GM12878 (cell line): ENCODE measurements around the gene ICA1. TPM values are rescaled to one million over a fixed set of nuclear protein-coding genes. Genes with fewer than 3 reads are reported as not detected.

Experiments
- CHD1 ChIP-seq: IDR thresholded peaks from 2 replicates; pipeline ENCODE4 v1.6.1; 2012; ENCODE audit warnings: low read depth, low read length, improper control_type of control experiment
- EZH2 ChIP-seq: IDR thresholded peaks from 2 replicates; pipeline ENCODE4 v1.6.1; 2012; ENCODE audit warnings: low read depth, mild to moderate bottlenecking, control low read depth, inconsistent platforms, low read length, borderline replicate concordance; ENCODE audit not compliant: control insufficient read depth
- HDAC6 ChIP-seq: fragments of 200-600 bp; sonication (generic); IDR thresholded peaks from one replicate; pipeline ENCODE4 v1.8.0; 2017; ENCODE audit warnings: antibody characterized with exemption; ENCODE audit not compliant: unreplicated experiment
- HSF1 ChIP-seq: fragments of 150-350 bp; IDR thresholded peaks from 2 replicates; pipeline ENCODE4 v1.6.1; 2014; ENCODE audit warnings: mild to moderate bottlenecking, low read depth, low read length
- IKZF1 ChIP-seq: fragments of 450-650 bp; conservative IDR thresholded peaks from 2 replicates; pipeline ENCODE4 v1.6.1; 2017; ENCODE audit warnings: antibody characterized with exemption, mild to moderate bottlenecking
- IRF3 ChIP-seq: fragments of 450-650 bp; IDR thresholded peaks from 2 replicates; pipeline ENCODE4 v1.6.1; 2014; ENCODE audit warnings: mild to moderate bottlenecking
- MAX ChIP-seq: IDR thresholded peaks from 2 replicates; pipeline ENCODE4 v1.6.1; 2012; ENCODE audit warnings: low read depth, low read length, improper control_type of control experiment
- PAX5 ChIP-seq: IDR thresholded peaks from 2 replicates; pipeline ENCODE4 v1.6.1; 2011; ENCODE audit warnings: low read depth, low read length, borderline replicate concordance
- PKNOX1 ChIP-seq: fragments of 450-650 bp; IDR thresholded peaks from 2 replicates; pipeline ENCODE4 v1.6.1; 2016; ENCODE audit warnings: mild to moderate bottlenecking
- POLR2AphosphoS2 ChIP-seq: IDR thresholded peaks from 2 replicates; pipeline ENCODE4 v1.6.1; 2011; ENCODE audit warnings: low read depth, mild to moderate bottlenecking, low read length, improper control_type of control experiment, moderate library complexity
- RAD21 ChIP-seq: IDR thresholded peaks from 2 replicates; pipeline ENCODE4 v1.6.1; 2011; ENCODE audit warnings: mild to moderate bottlenecking, low read depth, low read length, moderate library complexity; ENCODE audit not compliant: insufficient read depth
- RB1 ChIP-seq: fragments of 450-650 bp; formaldehyde crosslinking; IDR thresholded peaks from 2 replicates; pipeline ENCODE4 v1.6.1; 2017; ENCODE audit warnings: mild to moderate bottlenecking, borderline replicate concordance
- REST ChIP-seq: IDR thresholded peaks from 2 replicates; pipeline ENCODE4 v1.6.1; 2012; ENCODE audit warnings: mild to moderate bottlenecking, low read depth, low read length
- SMC3 ChIP-seq: IDR thresholded peaks from 2 replicates; pipeline ENCODE4 v1.6.1; 2011; ENCODE audit warnings: low read length, improper control_type of control experiment, borderline replicate concordance
- SUPT20H ChIP-seq: IDR thresholded peaks from 2 replicates; pipeline ENCODE4 v1.6.1; 2011; ENCODE audit warnings: low read depth, mild to moderate bottlenecking, low read length, moderate library complexity, borderline replicate concordance; ENCODE audit not compliant: control insufficient read depth
- ZBTB4 ChIP-seq: fragments of 450-650 bp; formaldehyde crosslinking; IDR thresholded peaks from 2 replicates; pipeline ENCODE4 v1.4.0; 2022; ENCODE audit warnings: mild to moderate bottlenecking, moderate library complexity
- ZNF384 ChIP-seq: IDR thresholded peaks from 2 replicates; pipeline ENCODE4 v1.6.1; 2012; ENCODE audit warnings: low read depth, mild to moderate bottlenecking, low read length, improper control_type of control experiment, borderline replicate concordance
- ZNF622 ChIP-seq: fragments of 450-650 bp; IDR thresholded peaks from 2 replicates; pipeline ENCODE4 v1.6.1; 2017; ENCODE audit warnings: mild to moderate bottlenecking, inconsistent platforms
- polyA plus RNA-seq, 11 experiments: library from polyadenylated mRNA; depleted of rRNA in 4 of 11; unstranded in 6 of 11; stranded (reverse) in 5 of 11; fragments of >200 nt; fragmentation: Nextera tagmentation in 4 of 11; fragmentation: Illumina TruSeq in 1 of 11; extraction: Ambion mirVana in 4 of 11; extraction: Trizol in 1 of 11; gene quantifications; 1 replicate in 1 of 11; 2 replicates in 10 of 11; pipeline versions ENCODE4 v1.2.1 to v1.2.3, GENCODE V29; 2011 to 2016; ENCODE audit warnings: inconsistent platforms in 2 of 11, missing spikeins in 2 of 11, low read depth in 1 of 11
- total RNA-seq, 4 experiments: library from RNA; depleted of rRNA in 3 of 4; stranded (reverse); fragments of >200 nt in 3 of 4; fragmentation: Illumina TruSeq in 1 of 4; extraction: Trizol in 1 of 4; gene quantifications; 2 replicates each; pipeline versions ENCODE4 v1.2.1 to v1.2.3, GENCODE V29; 2013 to 2021

ICA1 gene
- total and polyA plus RNA-seq, 10 of the 15 experiments (the other 5 are each of a cell fraction or from before 2014, with no cell fraction given) = 1.3 to 35.1 (median 3.3) TPM

GRCh38 chr7:8295638-8296361 is 33.8 kb upstream of the ICA1 start (continued):
- TF ChIP-seq CHD1 = no peak
- TF ChIP-seq HDAC6 = no peak
- TF ChIP-seq PAX5 = no peak
- TF ChIP-seq MAX = no peak
- no peak for TF ChIP-seq EZH2
- TF ChIP-seq ZBTB4 (CRISPR knock-in tag) = no peak
- TF ChIP-seq IKZF1 = no peak
- no peak; the same call in 1 of the 2 replicates for TF ChIP-seq RB1
- no peak for TF ChIP-seq PKNOX1
- TF ChIP-seq ZNF384 = no peak
- no peak for TF ChIP-seq SUPT20H
- TF ChIP-seq POLR2AphosphoS2 = no peak
- no peak for TF ChIP-seq REST
- no peak for TF ChIP-seq IRF3
- TF ChIP-seq RAD21 = peak; percentile 92
- TF ChIP-seq SMC3 = peak; percentile 81
- no peak for TF ChIP-seq HSF1
- no peak for TF ChIP-seq ZNF622
